Subcutaneous adipose tissue (tissue), 4 donors: ENCODE measurements around the gene GIGYF1. TPM values are rescaled to one million over a fixed set of nuclear protein-coding genes. Genes with fewer than 3 reads are reported as not detected.

Experiments used
- total RNA-seq, 4 donors: library from RNA; depleted of rRNA; stranded (reverse); fragments of >200 nt; gene quantifications; one replicate each; pipeline ENCODE4 v1.1.0, GENCODE V29; 2016
- TF ChIP-seq, protein P1 (sequence below): fragments of 450-650 bp; IDR thresholded peaks from one replicate; pipeline ENCODE4 v1.5.1; 2016; ENCODE audit warnings: low read depth, mild to moderate bottlenecking, control low read depth, antibody characterized with exemption, moderate library complexity

Gene GIGYF1
- total RNA-seq, 4 donors from 2014 or later: 9.0 to 44.3 (median 20.0) TPM

DNA sequence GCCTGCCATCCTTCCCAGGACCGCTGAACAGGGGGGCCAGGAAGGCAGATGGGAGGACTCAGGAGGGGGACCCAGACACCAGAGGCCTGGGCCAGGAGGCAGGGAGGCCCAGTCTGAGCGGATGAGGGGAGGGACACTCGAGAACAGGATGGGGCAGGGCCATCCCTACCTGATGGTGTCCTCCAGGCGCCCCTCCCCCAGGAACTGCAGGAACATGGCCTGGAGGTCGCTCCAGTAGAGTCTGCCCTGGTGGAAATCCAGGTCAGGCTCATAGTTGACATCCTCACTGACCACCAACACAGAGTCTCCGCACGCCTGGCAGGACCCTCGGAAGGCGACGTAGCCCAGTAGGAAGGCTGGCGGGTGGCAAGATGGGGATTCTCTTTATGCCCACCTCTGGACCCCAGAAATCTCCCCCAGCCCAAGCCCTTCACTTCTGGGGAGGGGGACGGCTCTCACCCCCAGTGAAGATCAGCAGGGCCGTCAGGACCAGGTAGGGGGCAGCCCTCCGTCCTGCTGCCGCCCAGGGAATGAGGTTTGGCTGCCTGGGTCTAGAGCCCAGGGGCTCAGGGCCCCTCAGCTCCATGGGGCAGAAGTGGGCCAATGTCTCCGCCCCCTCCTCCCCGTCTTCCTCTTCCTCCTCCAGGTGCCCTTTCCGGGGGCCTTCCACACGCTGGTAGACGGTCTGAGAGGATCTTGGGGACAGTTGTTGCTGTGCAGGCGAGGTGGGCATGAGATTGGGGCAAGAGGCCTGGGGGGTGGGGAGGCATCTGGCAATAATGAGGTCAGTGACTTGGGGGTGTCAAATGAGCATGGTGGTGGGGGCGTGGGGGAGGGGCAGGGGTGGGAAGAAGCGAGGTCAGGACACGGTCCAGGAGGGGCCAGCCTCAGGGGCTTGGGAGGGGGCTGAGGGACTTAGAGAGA is 53.3 kb downstream of the GIGYF1 start:
- TF ChIP-seq, protein P1, sequence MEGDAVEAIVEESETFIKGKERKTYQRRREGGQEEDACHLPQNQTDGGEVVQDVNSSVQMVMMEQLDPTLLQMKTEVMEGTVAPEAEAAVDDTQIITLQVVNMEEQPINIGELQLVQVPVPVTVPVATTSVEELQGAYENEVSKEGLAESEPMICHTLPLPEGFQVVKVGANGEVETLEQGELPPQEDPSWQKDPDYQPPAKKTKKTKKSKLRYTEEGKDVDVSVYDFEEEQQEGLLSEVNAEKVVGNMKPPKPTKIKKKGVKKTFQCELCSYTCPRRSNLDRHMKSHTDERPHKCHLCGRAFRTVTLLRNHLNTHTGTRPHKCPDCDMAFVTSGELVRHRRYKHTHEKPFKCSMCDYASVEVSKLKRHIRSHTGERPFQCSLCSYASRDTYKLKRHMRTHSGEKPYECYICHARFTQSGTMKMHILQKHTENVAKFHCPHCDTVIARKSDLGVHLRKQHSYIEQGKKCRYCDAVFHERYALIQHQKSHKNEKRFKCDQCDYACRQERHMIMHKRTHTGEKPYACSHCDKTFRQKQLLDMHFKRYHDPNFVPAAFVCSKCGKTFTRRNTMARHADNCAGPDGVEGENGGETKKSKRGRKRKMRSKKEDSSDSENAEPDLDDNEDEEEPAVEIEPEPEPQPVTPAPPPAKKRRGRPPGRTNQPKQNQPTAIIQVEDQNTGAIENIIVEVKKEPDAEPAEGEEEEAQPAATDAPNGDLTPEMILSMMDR: no peak

DNA sequence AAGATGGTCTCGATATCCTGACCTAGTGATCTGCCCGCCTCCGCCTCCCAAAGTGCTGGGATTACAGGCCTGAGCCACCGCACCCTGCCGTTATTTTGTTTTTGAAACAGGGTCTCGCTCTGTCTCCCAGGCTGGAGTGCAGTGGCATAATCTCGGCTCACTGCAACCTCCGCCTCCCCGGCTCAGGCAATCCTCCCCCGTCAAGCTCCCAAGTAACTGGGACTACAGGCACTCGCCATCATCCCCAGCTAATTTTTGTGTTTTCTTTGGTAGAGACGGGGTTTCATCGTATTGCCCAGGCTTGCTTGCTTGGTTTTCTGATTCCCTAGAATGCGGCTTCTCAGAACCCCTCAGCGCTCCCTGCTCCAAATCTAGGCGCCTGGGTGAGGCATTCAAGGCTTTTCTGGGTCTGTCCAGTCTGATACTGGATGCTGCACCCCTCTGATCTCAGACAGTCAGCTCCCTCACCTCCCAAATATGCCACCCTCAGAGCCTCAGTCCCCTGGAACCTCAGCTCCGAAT is 54.0 kb downstream of the GIGYF1 start:
- TF ChIP-seq, protein P1: no peak

DNA sequence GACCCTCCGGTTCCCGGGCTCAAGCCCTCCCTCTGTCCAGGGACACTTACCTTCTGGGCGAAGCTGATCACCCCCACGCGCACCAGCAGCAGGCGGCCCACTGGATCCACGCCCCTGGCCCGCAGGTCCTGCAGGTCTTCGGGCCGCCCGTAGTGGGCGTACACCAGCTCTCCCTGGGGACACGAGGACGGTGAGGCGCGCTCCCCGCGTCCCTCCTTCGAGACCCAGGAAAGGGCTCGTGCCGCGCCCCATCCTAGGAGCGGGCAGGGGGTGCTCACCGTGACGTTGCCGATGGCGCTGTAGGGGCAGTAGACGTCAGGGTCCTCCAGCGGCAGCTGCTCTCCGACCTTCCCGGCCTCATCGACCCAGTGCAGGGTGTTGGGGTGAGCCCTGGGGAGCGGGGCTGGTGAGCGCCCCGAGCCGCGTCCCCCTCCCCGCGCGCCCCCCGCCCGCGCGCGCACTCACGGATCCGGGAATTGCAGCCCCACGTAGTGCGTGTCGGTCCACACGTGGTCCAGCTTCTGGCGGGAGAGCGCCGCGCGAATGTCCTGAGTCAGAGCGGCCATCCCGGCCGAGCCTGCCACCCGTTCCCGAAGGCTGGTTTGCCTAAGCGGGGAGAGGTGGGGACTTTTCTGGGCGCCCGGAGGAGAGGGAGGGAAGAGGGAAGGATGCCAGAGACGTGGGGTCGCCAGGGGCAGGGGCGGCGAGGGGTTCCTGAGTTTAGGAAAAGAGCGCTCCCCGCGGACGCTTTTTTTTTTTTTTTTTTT is 60.9 kb downstream of the GIGYF1 start:
- TF ChIP-seq, protein P1: no peak

DNA sequence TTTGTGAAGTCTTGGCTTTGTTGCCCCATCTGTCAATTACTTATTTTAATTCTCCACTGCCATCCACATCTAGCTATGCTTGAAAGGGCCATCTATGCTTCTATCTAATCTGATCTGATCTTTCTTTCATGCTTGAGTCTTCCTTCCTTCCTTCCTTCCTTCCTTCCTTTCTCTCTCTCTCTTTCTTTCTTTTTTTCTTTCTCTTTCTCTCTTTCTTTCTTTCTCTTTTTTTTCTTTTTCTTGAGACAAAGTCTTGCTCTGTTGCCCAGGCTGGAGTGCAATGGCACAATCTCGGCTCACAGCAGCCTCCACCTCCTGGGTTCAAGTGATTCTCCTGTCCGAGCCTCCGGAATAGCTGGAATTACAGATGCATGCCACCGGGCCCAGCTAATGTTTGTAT is 64.0 kb downstream of the GIGYF1 start:
- TF ChIP-seq, protein P1: no peak

Other genes starting within 250 kb of the GIGYF1 start
- under 1 TPM in 1 of 4 donors, not detected in 3; 0.68 TPM for gene SPACDR, start 230.0 kb downstream of the GIGYF1 start, total RNA-seq
- 10 to 100 TPM; 17.0 to 35.6 (median 19.1) TPM for gene TSC22D4, start 215.0 kb downstream of the GIGYF1 start, total RNA-seq
- gene NYAP1, start 210.3 kb downstream of the GIGYF1 start, total RNA-seq: under 1 TPM in 2 of 4 donors, not detected in 2; 0.17 to 0.22 TPM
- 10 to 100 TPM in 2 of 4 donors, 1 to 10 TPM in 2; 3.4 to 24.3 (median 7.1) TPM for gene AGFG2, start 155.0 kb downstream of the GIGYF1 start, total RNA-seq
- gene SAP25, start 120.3 kb downstream of the GIGYF1 start, total RNA-seq: under 1 TPM in 1 of 4 donors, not detected in 3; 0.66 TPM
- gene LRCH4, start 108.1 kb downstream of the GIGYF1 start, total RNA-seq: 10 to 100 TPM; 28.0 to 73.6 (median 51.3) TPM
- under 1 TPM in 2 of 4 donors, not detected in 2; 0.34 to 0.44 TPM for gene FBXO24, start 107.9 kb downstream of the GIGYF1 start, total RNA-seq
- 10 to 100 TPM; 10.3 to 58.6 (median 27.8) TPM for gene PCOLCE, start 91.9 kb downstream of the GIGYF1 start, total RNA-seq
- gene MOSPD3, start 81.7 kb downstream of the GIGYF1 start, total RNA-seq: 10 to 100 TPM in 2 of 4 donors, 1 to 10 TPM in 2; 4.8 to 15.3 (median 11.7) TPM
- under 1 TPM in 3 of 4 donors, not detected in 1; 0.49 to 0.94 (median 0.88) TPM for gene TFR2, start 52.7 kb downstream of the GIGYF1 start, total RNA-seq
- gene ACTL6B, start 37.8 kb downstream of the GIGYF1 start, total RNA-seq: not detected
- gene GNB2, start 20.5 kb downstream of the GIGYF1 start, total RNA-seq: 100 to 1,000 TPM; 148 to 232 (median 186) TPM
- 10 to 100 TPM; 14.1 to 32.8 (median 19.4) TPM for gene POP7, start 11.9 kb upstream of the GIGYF1 start, total RNA-seq
- gene EPO, start 26.2 kb upstream of the GIGYF1 start, total RNA-seq: not detected
- gene ZAN, start 39.3 kb upstream of the GIGYF1 start, total RNA-seq: not detected
- gene EPHB4, start 133.3 kb upstream of the GIGYF1 start, total RNA-seq: 10 to 100 TPM in 3 of 4 donors, 1 to 10 TPM in 1; 9.5 to 53.7 (median 14.7) TPM
- 10 to 100 TPM in 3 of 4 donors, 1 to 10 TPM in 1; 8.2 to 13.9 (median 11.8) TPM for gene SLC12A9, start 158.5 kb upstream of the GIGYF1 start, total RNA-seq
- 10 to 100 TPM; 24.9 to 53.5 (median 43.1) TPM for gene TRIP6, start 173.1 kb upstream of the GIGYF1 start, total RNA-seq
- gene SRRT, start 180.9 kb upstream of the GIGYF1 start, total RNA-seq: 10 to 100 TPM; 27.9 to 84.4 (median 39.7) TPM
- 1 to 10 TPM in 3 of 4 donors, not detected in 1; 1.0 to 6.0 (median 4.6) TPM for gene UFSP1, start 195.5 kb upstream of the GIGYF1 start, total RNA-seq
- under 1 TPM in 2 of 4 donors, not detected in 2; 0.66 to 0.68 TPM for gene ACHE, start 201.6 kb upstream of the GIGYF1 start, total RNA-seq